Small intestine (tissue), 7 donors: ENCODE data around the gene SSU72. TPM values are rescaled to one million over a fixed set of nuclear protein-coding genes. Genes with fewer than 3 reads are reported as not detected.
"Not testable (repeated sequence)": the region's sequence is repeated elsewhere in the genome, so short reads cannot be mapped to it uniquely, and the experiment has no call there.

Experiments
- DNase-seq, 2 donors: peaks; one replicate each; pipeline versions ENCODE4 v3.0.0 to v3.0.0-alpha.2; 2013
- FAIRE-seq: peaks from 2 replicates; lab custom pipeline; 2012; peaks lifted over from hg19 to GRCh38; lab: Jason Lieb, UNC
- H3K27ac ChIP-seq, 3 donors: one replicate each; pipeline ENCODE4 v1.5.1; 2013; ENCODE audit warnings: low read length in 2 of 3, mild to moderate bottlenecking in 2 of 3, control low read depth in 1 of 3, inconsistent platforms in 1 of 3, low read depth in 1 of 3, moderate library complexity in 1 of 3
- H3K27me3 ChIP-seq, 3 donors: one replicate each; pipeline ENCODE4 v1.6.1; 2013; ENCODE audit warnings: low read length in 3 of 3, inconsistent platforms in 1 of 3; ENCODE audit not compliant: control insufficient read depth in 3 of 3, insufficient read depth in 3 of 3
- H3K36me3 ChIP-seq, 3 donors: one replicate each; pipeline ENCODE4 v1.6.1; 2013; ENCODE audit warnings: low read length in 3 of 3, inconsistent platforms in 1 of 3, low read depth in 1 of 3, mild to moderate bottlenecking in 1 of 3, moderate library complexity in 1 of 3; ENCODE audit not compliant: control insufficient read depth in 3 of 3, insufficient read depth in 2 of 3
- H3K4me1 ChIP-seq, 3 donors: one replicate each; pipeline ENCODE4 v1.6.1; 2013; ENCODE audit warnings: low read length in 2 of 3, inconsistent platforms in 1 of 3, low read depth in 1 of 3, mild to moderate bottlenecking in 1 of 3, moderate library complexity in 1 of 3; ENCODE audit not compliant: control insufficient read depth in 3 of 3, insufficient read depth in 2 of 3
- H3K4me3 ChIP-seq, 3 donors: one replicate each; pipeline ENCODE4 v1.5.1; 2013; ENCODE audit warnings: low read length in 3 of 3, control low read depth in 1 of 3, inconsistent platforms in 1 of 3, low read depth in 1 of 3, mild to moderate bottlenecking in 1 of 3, moderate library complexity in 1 of 3
- H3K9me3 ChIP-seq, 2 donors: one replicate each; pipeline ENCODE4 v1.6.1; 2013; ENCODE audit warnings: low read depth in 1 of 2, low read length in 1 of 2; ENCODE audit not compliant: control insufficient read depth in 2 of 2, insufficient read depth in 1 of 2
- WGBS, 3 donors: extraction: QIAGEN DNeasy Blood & Tissue Kit; methylation state at CpG; one replicate each; pipeline ENCODE4 v1.1.7; 2013; 5-methylcytosine and 5-hydroxymethylcytosine counted together
- polyA plus RNA-seq, 4 donors: library from polyadenylated mRNA; stranded (reverse) in 3 of 4; unstranded in 1 of 4; fragments of 200-250 nt in 3 of 4; fragments of 120-200 nt in 1 of 4; gene quantifications; one replicate each; pipeline versions ENCODE4 v1.2.1 to v1.2.3, GENCODE V29; 2013
- donor health status: healthy with polysubstance abuse.
- donor health status: control.
- donor health status: control.
- donor health status: Bipolar disorder and iron deficiency.
- donor health status: healthy.

Gene SSU72
- polyA plus RNA-seq, 4 donors: 83.9 to 140 (median 124) TPM

DNA sequence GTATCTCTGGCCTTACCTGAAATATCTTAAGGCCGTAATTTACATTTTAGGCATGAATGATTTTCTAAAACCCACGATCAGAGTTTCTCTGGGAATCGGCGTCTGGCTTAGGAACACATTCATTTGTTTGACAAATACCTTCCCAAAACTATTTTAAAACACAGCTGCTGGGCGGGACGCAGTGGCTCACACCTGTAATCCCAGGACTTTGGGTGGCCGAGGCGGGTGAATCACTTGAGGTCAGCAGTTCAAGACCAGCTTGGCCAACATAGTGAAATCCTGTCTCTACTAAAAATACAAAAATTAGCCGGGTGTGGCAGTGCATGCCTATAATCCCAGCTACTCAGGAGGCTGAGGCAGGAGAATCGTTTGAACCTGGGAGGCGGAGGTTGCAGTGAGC, 17.7 kb downstream of the SSU72 start:
- FAIRE-seq, H3K27ac ChIP-seq, H3K9me3 ChIP-seq, DNase-seq, H3K4me3 ChIP-seq, H3K4me1 ChIP-seq, H3K27me3 ChIP-seq: not testable (repeated sequence)
- H3K36me3 ChIP-seq: peaks cover 0 to 58% (median 2%) of the 10 kb centered on the region in 3 donors
- WGBS, 3 donors: 89 to 94% (median 90%) methylated on average over 11 of the region's 11 CpGs

DNA sequence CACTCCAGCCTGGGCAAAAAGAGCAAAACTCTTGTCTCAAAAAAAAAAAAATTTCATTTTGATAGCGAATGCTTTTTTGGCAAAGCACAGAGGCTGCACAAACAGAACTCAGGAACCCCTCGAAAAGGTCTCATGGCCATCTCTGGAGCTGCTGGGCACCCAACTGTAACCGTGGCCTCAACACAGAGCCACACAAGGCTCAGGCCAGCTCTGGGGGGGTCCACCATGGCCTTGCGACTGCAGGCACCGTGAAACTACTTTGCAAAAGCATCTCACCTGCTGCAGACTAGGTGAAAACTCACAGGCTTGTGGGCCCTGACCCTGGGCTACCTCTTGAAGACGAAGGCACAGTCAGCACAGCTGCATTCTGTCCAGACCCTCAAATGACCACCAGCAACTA, 18.2 kb downstream of the SSU72 start:
- FAIRE-seq (no peak), DNase-seq (no peak)
- Histone ChIP-seq H3K27ac (no peak overlapping the region), H3K4me3 (no peak overlapping the region), H3K36me3 (peaks cover 0 to 55% (median 2%) of the 10 kb centered on the region in 3 donors), H3K4me1 (no peaks in the 10 kb centered on the region), H3K9me3 (no peaks in the 10 kb centered on the region), H3K27me3 (no peaks in the 10 kb centered on the region)
- 92 to 96% (median 94%) methylated on average over 6 of the region's 6 CpGs for WGBS, 3 donors

DNA sequence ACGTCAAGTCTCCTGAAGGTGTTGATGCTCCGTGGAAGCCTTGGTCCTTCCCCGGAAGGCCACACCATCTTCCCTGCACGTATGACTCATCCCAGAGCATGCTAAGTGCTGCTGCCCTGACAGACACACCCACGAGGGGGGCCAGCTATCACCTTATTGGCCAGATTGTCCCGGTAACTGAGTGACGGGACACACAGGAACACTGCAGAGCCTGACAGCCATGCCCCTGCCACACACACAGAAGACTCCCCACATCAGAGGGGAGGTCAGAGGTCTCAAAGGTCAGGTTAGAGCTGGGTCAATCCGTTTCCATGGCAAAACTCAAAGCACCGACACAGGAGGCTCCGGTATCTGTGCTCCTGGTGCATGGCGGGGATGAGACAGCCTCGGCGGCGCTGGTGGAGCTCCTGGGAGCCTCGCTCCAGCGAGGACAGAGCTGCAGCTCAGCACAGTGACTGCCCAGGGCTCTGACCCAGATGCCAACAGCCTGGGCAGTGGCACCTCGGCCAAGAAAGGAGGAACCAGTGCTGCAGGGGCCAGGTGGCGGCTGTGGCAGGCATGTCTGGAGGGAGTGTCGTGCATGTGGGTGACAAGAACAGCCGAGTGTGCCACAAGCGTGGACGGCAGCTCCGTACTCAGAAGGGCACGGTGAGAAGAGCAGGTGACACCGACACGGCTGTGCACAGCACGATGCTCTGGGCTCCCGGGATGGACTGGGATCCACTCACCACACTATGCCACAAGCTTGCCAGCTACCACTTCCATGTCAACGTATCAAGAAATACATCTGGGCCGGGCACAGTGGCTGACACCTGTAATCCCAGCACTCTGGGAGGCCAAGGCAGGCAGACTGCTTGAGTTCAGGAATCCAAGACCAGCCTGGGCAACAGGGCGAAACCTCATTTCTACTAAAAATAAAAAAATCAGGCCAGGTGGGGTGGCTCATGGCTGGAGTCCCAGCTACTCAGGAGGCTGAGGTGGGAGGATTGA, 19.4 kb downstream of the SSU72 start:
- DNase-seq (peak in 1 of 2 donors; percentile 36), FAIRE-seq (no peak)
- Histone ChIP-seq H3K4me3 (no peak overlapping the region), H3K4me1 (no peaks in the 10 kb centered on the region), H3K27me3 (no peaks in the 10 kb centered on the region), H3K27ac (no peak overlapping the region), H3K36me3 (peaks cover 0 to 43% (median 0%) of the 10 kb centered on the region in 3 donors), H3K9me3 (no peaks in the 10 kb centered on the region)
- 71 to 78% (median 73%) methylated on average over 31 of the region's 31 CpGs for WGBS, 3 donors

DNA sequence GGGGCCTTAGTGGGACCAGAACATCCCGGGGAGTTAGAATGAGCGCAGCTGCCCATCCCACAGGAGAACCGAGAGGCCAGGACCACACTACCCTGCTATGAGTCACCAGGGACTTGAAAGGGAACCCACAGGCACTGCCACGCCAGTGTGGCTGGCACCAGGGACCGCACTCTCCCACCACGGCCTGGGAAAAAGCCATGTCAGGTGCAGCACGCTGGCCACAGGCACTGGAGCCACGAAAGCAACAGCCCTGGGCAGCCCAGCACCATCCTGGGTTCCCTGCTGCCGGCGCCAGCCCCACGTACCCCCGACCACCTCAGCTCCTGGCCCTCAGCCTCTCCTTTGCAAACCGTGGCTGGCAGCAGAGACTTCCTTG, 20.1 kb downstream of the SSU72 start:
- H3K4me3 ChIP-seq: no peak overlapping the region
- whole genome bisulfite sequencing, 3 donors: 68 to 78% (median 73%) methylated on average over 13 of the region's 13 CpGs
- no peak overlapping the region for H3K27ac ChIP-seq
- H3K9me3 ChIP-seq: no peaks in the 10 kb centered on the region
- peaks cover 0 to 37% (median 0%) of the 10 kb centered on the region in 3 donors for H3K36me3 ChIP-seq
- no peak for DNase-seq
- FAIRE-seq: no peak
- H3K27me3 ChIP-seq: no peaks in the 10 kb centered on the region
- H3K4me1 ChIP-seq: no peaks in the 10 kb centered on the region

DNA sequence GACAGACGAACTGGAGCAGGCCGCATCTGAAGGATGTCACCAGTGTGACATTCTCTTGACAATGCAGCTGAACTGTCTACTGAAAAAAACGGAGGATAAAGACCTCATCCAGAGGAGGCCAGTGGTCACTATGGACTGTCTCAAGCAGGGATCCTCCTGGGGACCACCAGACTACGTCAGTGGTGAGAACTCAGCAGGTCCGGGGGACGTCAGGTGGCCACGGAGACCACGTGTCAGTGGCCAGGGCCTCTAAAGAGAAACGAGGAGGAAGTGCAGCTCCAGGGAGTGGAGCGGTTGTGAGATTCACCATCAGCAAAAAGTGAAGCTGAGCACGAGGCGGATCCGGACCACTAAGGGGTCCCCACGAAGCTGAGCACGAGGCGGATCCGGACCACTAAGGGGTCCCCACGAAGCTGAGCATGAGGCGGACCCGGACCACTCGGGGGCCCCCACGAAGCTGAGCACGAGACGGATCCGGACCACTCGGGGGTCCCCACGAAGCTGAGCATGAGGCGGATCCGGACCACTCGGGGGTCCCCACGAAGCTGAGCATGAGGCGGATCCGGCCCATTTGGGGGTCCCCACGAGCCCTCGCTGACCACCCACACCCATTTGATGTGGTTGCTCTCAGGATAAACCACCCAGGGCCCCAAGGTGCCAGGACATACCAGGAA, 20.7 kb downstream of the SSU72 start:
- no peak for FAIRE-seq
- no peak for DNase-seq

DNA sequence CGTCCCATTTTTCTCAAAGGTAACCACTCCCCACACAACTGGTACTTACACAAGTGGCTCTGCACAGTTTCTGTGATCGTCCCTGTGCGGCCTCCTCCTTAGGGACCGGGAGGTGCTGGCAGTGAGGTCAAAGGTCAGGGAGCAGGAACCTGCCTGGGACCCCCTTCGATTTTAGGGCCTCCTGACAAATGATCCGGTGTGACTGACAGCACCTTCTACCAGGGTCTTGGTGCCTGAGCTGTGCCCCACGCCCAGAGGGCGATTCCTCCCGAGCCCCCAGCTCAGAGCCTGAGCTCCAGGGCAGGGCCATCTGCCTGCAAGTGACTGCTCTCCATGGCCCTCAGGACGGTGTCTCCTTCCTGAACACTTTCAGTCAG, 22.4 kb downstream of the SSU72 start:
- H3K36me3 ChIP-seq: peaks cover 0 to 47% (median 0%) of the 10 kb centered on the region in 3 donors
- 72 to 86% (median 82%) methylated on average over 10 of the region's 10 CpGs for WGBS, 3 donors
- FAIRE-seq: no peak
- H3K27me3 ChIP-seq: no peaks in the 10 kb centered on the region
- H3K27ac ChIP-seq: no peak overlapping the region
- H3K4me3 ChIP-seq: no peak overlapping the region
- DNase-seq: no peak
- no peaks in the 10 kb centered on the region for H3K4me1 ChIP-seq
- no peaks in the 10 kb centered on the region for H3K9me3 ChIP-seq

More for the DNA sequence above, 20.7 kb downstream of the SSU72 start:
- no peaks in the 10 kb centered on the region for H3K4me1 ChIP-seq
- no peaks in the 10 kb centered on the region for H3K9me3 ChIP-seq
- H3K27me3 ChIP-seq: no peaks in the 10 kb centered on the region
- no peak overlapping the region for H3K4me3 ChIP-seq
- 81 to 87% (median 85%) methylated on average over 34 to 35 of the region's 35 CpGs for WGBS, 3 donors
- no peak overlapping the region for H3K27ac ChIP-seq
- peaks cover 0 to 31% (median 0%) of the 10 kb centered on the region in 3 donors for H3K36me3 ChIP-seq

- H3K27ac ChIP-seq: no peak overlapping the region
- no peak for FAIRE-seq
Measured at GRCh38 chr1:1551524-1552262, 23.0 kb downstream of the SSU72 start.

More at GRCh38 chr1:1551524-1552262, 23.0 kb downstream of the SSU72 start:
- WGBS, 3 donors: 90 to 91% (median 91%) methylated on average over 33 of the region's 33 CpGs
- Histone ChIP-seq H3K4me1 (no peaks in the 10 kb centered on the region), H3K27me3 (no peaks in the 10 kb centered on the region), H3K36me3 (peaks cover 0 to 47% (median 0%) of the 10 kb centered on the region in 3 donors), H3K9me3 (no peaks in the 10 kb centered on the region), H3K4me3 (no peak overlapping the region)
- no peak for DNase-seq
